T-helper 1 cell treated with Interleukin-12 subunit alpha and Interleukin-12 subunit beta and Interleukin-4 antibody, amounts not matched to agents 30 μg/mL and 1 μg/mL, for 36 hours (primary cell): ENCODE results near the gene LRRN4.

Experiments used
- H3K27ac Mint-ChIP-seq: one replicate; pipeline ENCODE4 v1.8.0; 2021; ENCODE audit warnings: mild to moderate bottlenecking, mixed read lengths
- H3K27me3 Mint-ChIP-seq: one replicate; pipeline ENCODE4 v1.8.0; 2021; ENCODE audit warnings: low read depth, mixed read lengths
- H3K36me3 Mint-ChIP-seq: one replicate; pipeline ENCODE4 v1.8.0; 2021; ENCODE audit warnings: low read depth, mixed read lengths
- H3K4me1 Mint-ChIP-seq: one replicate; pipeline ENCODE4 v1.8.0; 2021; ENCODE audit warnings: low read depth, mixed read lengths
- H3K4me3 Mint-ChIP-seq: one replicate; pipeline ENCODE4 v1.8.0; 2021; ENCODE audit warnings: mild to moderate bottlenecking, moderate library complexity, mixed read lengths
- H3K9me3 Mint-ChIP-seq: one replicate; pipeline ENCODE4 v1.8.0; 2021; ENCODE audit warnings: mixed read lengths

LRRN4 gene

DNA sequence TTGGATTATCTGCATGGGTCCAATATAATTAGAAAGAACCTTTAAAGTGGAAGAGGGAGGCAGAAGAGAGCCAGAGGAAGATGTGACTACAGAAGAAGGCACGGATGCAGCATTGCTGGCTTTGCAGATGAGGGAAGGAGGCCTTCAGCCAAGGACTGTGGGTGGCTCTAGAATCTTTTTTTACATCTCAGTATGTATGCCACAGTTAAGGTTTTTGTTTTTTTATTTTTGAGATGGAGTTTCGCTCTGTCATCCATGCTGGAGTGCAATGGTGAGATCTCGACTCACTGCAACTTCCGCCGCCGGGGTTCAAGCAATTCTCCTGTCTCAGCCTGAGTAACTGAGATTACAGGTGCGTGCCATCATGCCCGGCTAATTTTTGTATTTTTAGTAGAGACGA lies 54.1 kb downstream of the LRRN4 start:
- H3K36me3 Mint-ChIP-seq, result peaks cover 7% of the 10 kb centered on the region
- H3K9me3 Mint-ChIP-seq, result no peaks in the 10 kb centered on the region
- H3K27ac Mint-ChIP-seq, result no peak overlapping the region
- H3K27me3 Mint-ChIP-seq, result no peaks in the 10 kb centered on the region
- H3K4me1 Mint-ChIP-seq, result peaks cover 22% of the 10 kb centered on the region
- H3K4me3 Mint-ChIP-seq, result no peak overlapping the region

- peaks cover 6% of the 10 kb centered on the region for H3K36me3 Mint-ChIP-seq
Measured at GRCh38 chr20:5996765-5997164, 57.1 kb downstream of the LRRN4 start.

DNA sequence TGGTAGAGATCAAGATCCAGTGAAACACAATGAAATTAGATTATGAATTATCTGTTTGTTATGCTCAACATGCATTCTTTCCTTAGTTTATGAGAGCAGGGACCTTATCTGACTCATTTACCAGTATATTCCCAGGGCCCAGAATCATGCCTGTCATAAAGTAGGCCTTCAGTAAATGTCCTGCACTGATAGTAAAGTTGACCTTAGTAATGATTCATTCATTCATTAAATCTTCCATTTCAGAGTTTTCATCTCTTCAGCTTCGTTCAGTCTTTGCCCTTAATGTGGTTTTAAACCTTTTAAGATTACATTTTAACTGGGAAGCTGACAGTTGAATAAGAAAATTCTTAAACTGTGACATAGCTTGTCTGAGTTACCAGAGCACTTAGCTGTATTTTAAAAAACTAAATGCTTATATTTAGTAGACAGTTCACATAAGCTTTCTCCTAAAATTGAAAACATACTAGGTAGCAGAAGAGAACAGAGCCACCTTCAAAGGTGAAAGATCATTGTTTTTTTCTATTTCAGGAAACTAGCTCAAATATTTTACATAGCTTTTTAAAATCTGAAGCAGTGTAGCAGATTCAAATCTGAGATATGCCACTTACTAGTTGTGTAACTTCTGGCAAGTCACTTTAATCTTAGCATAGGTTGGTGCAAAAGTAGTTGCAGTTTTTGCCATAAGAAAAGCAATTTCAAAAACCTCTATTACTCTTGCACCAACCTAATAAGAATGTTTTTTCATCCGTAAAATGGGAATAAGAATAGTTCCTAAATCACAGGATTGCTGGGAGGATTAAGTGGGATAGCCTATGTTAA lies 62.0 kb downstream of the LRRN4 start:
- H3K4me3 Mint-ChIP-seq, result no peak overlapping the region
- peaks cover 9% of the 10 kb centered on the region for H3K36me3 Mint-ChIP-seq
- H3K27me3 Mint-ChIP-seq, result no peaks in the 10 kb centered on the region
- H3K9me3 Mint-ChIP-seq, result no peaks in the 10 kb centered on the region
- peaks cover 12% of the 10 kb centered on the region for H3K4me1 Mint-ChIP-seq
- H3K27ac Mint-ChIP-seq, result no peak overlapping the region

More at GRCh38 chr20:5996765-5997164, 57.1 kb downstream of the LRRN4 start:
- Mint-ChIP-seq H3K4me3 (no peak overlapping the region), H3K27ac (peak overlapping the region; percentile 62), H3K4me1 (peaks cover 16% of the 10 kb centered on the region), H3K9me3 (no peaks in the 10 kb centered on the region), H3K27me3 (no peaks in the 10 kb centered on the region)

GRCh38 chr20:5990946-5991345 lies 62.9 kb downstream of the LRRN4 start:
- Mint-ChIP-seq H3K36me3 (peaks cover 8% of the 10 kb centered on the region), H3K9me3 (no peaks in the 10 kb centered on the region), H3K4me1 (peaks cover 8% of the 10 kb centered on the region), H3K27ac (no peak overlapping the region), H3K27me3 (no peaks in the 10 kb centered on the region), H3K4me3 (no peak overlapping the region)
